Measurements from ENCODE around the gene BTD. TPM values are rescaled to one million over a fixed set of nuclear protein-coding genes. Genes with fewer than 3 reads are reported as not detected.

The BTD gene
- total RNA-seq, 1 experiment from 2014 or later: 5.6 TPM

DNA sequence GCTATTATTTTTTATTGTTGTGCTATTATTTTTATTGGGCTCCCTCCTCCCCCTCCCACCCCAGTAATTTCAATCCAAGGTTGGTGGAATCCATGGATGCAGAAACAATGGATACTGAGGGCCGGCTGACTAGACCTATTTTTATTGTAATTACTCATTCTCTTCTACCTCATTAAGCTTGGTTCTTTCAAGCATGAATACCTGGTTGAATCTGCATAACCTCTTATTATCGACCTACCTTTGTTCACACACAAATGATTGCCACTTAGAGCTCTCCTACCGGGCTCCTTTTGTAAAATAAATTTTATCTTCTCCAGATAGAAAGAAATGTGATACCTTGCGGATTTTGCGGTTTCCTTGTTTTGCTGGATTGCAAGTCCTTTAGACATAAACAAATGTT, 31.6 kb downstream of the BTD start:
- H3K9me3 ChIP-seq (ENCODE audit: low read depth, low read length, poor library complexity, severe bottlenecking): no peaks in the 10 kb centered on the region
- H3K4me1 ChIP-seq (ENCODE audit: insufficient read depth, low read length, poor library complexity, severe bottlenecking): peaks cover 35% of the 10 kb centered on the region
- BruUV-seq (replicated peaks): no TSS peak
- CTCF ChIA-PET: interaction anchor here (0.6 kb wide), 1 partner anchor 783 kb away, joined by 3 read pairs; no protein-coding TSS in a partner anchor
- DNase-seq (ENCODE audit: low spot score): no peak
- POLR2A ChIA-PET (ENCODE audit: low non-redundant PET): no interaction called here
- no peaks in the 10 kb centered on the region for H3K36me3 ChIP-seq (ENCODE audit: insufficient read depth, low read length, poor library complexity, severe bottlenecking)
- no peaks in the 10 kb centered on the region for H3K27me3 ChIP-seq (replicated peaks; ENCODE audit: insufficient read depth, low read depth, low read length, poor library complexity)
- no peak for TF ChIP-seq EZH2 (IDR thresholded peaks at IDR 0.05; ENCODE audit: borderline replicate concordance, low read depth, low read length, poor library complexity, severe bottlenecking)
- TF ChIP-seq, protein P1, sequence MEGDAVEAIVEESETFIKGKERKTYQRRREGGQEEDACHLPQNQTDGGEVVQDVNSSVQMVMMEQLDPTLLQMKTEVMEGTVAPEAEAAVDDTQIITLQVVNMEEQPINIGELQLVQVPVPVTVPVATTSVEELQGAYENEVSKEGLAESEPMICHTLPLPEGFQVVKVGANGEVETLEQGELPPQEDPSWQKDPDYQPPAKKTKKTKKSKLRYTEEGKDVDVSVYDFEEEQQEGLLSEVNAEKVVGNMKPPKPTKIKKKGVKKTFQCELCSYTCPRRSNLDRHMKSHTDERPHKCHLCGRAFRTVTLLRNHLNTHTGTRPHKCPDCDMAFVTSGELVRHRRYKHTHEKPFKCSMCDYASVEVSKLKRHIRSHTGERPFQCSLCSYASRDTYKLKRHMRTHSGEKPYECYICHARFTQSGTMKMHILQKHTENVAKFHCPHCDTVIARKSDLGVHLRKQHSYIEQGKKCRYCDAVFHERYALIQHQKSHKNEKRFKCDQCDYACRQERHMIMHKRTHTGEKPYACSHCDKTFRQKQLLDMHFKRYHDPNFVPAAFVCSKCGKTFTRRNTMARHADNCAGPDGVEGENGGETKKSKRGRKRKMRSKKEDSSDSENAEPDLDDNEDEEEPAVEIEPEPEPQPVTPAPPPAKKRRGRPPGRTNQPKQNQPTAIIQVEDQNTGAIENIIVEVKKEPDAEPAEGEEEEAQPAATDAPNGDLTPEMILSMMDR (conservative IDR thresholded peaks at IDR 0.05; ENCODE audit: low read depth, low read length): no peak
- no peak overlapping the region for H3K4me3 ChIP-seq (ENCODE audit: low read depth, low read length, poor library complexity, severe bottlenecking)
- H3K27ac ChIP-seq (ENCODE audit: low read depth, low read length, poor library complexity, severe bottlenecking): no peak overlapping the region
- intact Hi-C loops (cut with micrococcal nuclease; ENCODE audit: unreplicated experiment): loop anchor here (5.0 kb wide), 2 partner anchors 544 to 614 kb away; no protein-coding TSS in a partner anchor

DNA sequence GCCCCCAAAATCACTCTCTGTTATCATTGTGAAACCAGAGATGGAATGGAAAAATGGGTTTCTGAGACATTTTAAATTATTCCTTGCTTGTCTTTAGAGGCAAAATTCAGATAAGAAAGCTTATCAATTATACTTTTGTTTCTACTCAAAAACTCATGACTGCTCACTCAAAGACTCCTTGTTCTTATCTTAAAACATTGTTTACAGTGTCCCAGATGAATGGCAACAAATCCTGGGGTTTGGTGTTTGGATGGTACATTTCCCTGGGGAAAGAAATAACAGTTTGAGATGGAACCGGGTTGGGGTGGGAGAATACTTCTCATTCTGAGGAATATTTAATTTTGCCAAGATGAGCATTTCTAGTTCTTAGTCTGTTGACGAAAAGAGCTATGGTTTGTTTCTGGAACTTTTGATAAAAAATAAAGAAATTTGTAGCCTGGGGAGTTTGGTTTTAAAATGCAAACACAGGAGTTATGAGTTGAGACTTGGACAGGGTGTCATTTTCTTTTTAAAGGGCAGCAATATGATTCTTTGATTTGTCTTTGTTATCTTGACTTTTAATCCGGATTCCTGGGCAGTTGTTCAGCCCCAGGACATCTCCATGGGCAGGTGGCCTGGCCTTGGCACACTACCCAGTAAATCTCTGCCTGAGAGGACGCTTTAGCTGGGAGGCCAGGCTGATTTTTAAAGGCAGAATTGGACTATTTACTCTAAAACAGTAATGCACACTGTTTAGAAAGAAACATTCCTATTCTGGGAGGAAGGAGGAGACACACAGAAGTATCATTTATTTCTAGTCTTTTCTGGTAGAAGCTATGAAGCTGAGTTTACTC, 32.4 kb downstream of the BTD start:
- no peaks in the 10 kb centered on the region for H3K9me3 ChIP-seq (ENCODE audit: low read depth, low read length, poor library complexity, severe bottlenecking)
- no peak overlapping the region for H3K27ac ChIP-seq (ENCODE audit: low read depth, low read length, poor library complexity, severe bottlenecking)
- intact Hi-C loops (cut with micrococcal nuclease; ENCODE audit: unreplicated experiment): loop anchor here (5.0 kb wide), 2 partner anchors 543 to 613 kb away; no protein-coding TSS in a partner anchor
- no peaks in the 10 kb centered on the region for H3K36me3 ChIP-seq (ENCODE audit: insufficient read depth, low read length, poor library complexity, severe bottlenecking)
- DNase-seq (ENCODE audit: low spot score): no peak
- H3K4me3 ChIP-seq (ENCODE audit: low read depth, low read length, poor library complexity, severe bottlenecking): no peak overlapping the region
- CTCF ChIA-PET: interaction anchor here (0.6 kb wide), 1 partner anchor 782 kb away, joined by 3 read pairs; no protein-coding TSS in a partner anchor
- TF ChIP-seq, protein P1 (conservative IDR thresholded peaks at IDR 0.05; ENCODE audit: low read depth, low read length): no peak
- POLR2A ChIA-PET (ENCODE audit: low non-redundant PET): no interaction called here
- no peaks in the 10 kb centered on the region for H3K27me3 ChIP-seq (replicated peaks; ENCODE audit: insufficient read depth, low read depth, low read length, poor library complexity)
- H3K4me1 ChIP-seq (ENCODE audit: insufficient read depth, low read length, poor library complexity, severe bottlenecking): peaks cover 35% of the 10 kb centered on the region
- BruUV-seq (replicated peaks): no TSS peak

DNA sequence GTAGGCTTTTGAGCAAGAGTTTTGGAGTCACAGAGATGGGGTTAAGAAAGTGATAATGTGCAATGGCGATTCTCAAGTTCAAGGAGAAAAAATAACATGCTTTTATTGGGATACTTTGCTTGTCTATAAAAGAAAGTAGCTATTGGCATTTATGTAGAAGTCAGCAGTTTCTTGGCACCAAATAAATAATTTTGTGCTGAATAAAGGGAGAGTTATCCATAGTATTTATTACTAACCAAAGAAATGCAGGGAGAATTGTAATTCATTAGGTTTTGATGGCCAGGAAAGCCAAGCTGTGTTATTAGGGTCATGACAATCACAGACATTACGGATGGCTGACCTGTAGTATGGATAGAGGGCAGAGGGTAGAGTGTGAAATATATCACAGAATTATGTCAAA, 33.1 kb downstream of the BTD start:
- BruUV-seq (replicated peaks): no TSS peak
- ChIA-PET CTCF (interaction anchor here (0.6 kb wide), 1 partner anchor 834 kb away, joined by 9 read pairs; no protein-coding TSS in a partner anchor), POLR2A (ENCODE audit: low non-redundant PET) (no interaction called here)
- TF ChIP-seq, protein P1 (conservative IDR thresholded peaks at IDR 0.05; ENCODE audit: low read depth, low read length): no peak
- no peak for TF ChIP-seq EZH2 (IDR thresholded peaks at IDR 0.05; ENCODE audit: borderline replicate concordance, low read depth, low read length, poor library complexity, severe bottlenecking)
- H3K27me3 ChIP-seq (replicated peaks; ENCODE audit: insufficient read depth, low read depth, low read length, poor library complexity): no peaks in the 10 kb centered on the region
- no peaks in the 10 kb centered on the region for H3K9me3 ChIP-seq (ENCODE audit: low read depth, low read length, poor library complexity, severe bottlenecking)
- no peak for DNase-seq (ENCODE audit: low spot score)
- peaks cover 35% of the 10 kb centered on the region for H3K4me1 ChIP-seq (ENCODE audit: insufficient read depth, low read length, poor library complexity, severe bottlenecking)
- H3K27ac ChIP-seq (ENCODE audit: low read depth, low read length, poor library complexity, severe bottlenecking): no peak overlapping the region
- intact Hi-C loops (cut with micrococcal nuclease; ENCODE audit: unreplicated experiment): loop anchor here (5.0 kb wide), 3 partner anchors 163 to 613 kb away; partner anchors contain the start of gene ANKRD28
- H3K36me3 ChIP-seq (ENCODE audit: insufficient read depth, low read length, poor library complexity, severe bottlenecking): no peaks in the 10 kb centered on the region
- no peak overlapping the region for H3K4me3 ChIP-seq (ENCODE audit: low read depth, low read length, poor library complexity, severe bottlenecking)

Data from A673 (cell line).